ENCODE measurements around the gene PLEKHG4B. TPM values are rescaled to one million over a fixed set of nuclear protein-coding genes. Genes with fewer than 3 reads are reported as not detected.
A peak's percentile ranks its signal among the peaks of the same experiment; 100 is the strongest.

The PLEKHG4B gene
- total and polyA plus RNA-seq, 4 donors = 4.2 to 18.2 (median 13.7) TPM

DNA sequence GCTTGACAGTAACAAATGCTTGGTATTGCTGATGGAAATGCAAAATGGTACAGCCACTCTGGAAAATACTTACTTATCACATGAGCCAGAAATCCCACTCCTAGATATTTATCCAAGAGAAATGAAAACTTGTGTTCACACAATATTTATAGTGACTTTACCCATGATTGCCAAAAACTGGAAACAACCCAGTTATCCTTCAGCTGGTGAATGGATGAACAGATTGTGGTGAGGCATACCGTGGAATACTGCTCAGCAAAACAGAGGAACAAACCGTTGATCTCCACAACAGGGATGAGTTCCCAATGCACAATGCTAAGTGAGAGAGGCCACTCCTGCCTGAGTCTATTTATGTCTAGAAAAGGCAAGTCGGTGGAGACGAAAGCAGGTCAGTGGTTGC lies 58.8 kb downstream of the PLEKHG4B start:
- no peak overlapping the region for H3K27ac ChIP-seq (ENCODE audit: low read depth, low read length)
- H3K9me3 ChIP-seq (ENCODE audit: control insufficient read depth, insufficient read depth, low read length) = peaks cover 8% of the 10 kb centered on the region
- H3K4me3 ChIP-seq (ENCODE audit: low read depth, low read length) = no peak overlapping the region
- H3K4me1 ChIP-seq (ENCODE audit: control insufficient read depth, insufficient read depth, low read length) = peaks cover 2% of the 10 kb centered on the region
- peaks cover 34% of the 10 kb centered on the region for H3K36me3 ChIP-seq (ENCODE audit: control insufficient read depth, insufficient read depth, low read length)
- H3K27me3 ChIP-seq (ENCODE audit: control insufficient read depth, insufficient read depth, low read length) = no peaks in the 10 kb centered on the region
- 67% methylated on average over 4 of the region's 4 CpGs for WGBS (ENCODE audit: insufficient coverage)
- peak in 1 of 6 donors; percentile 54 for DNase-seq (ENCODE audit: low read depth in 4 of 6, low spot score in 6 of 6)

DNA sequence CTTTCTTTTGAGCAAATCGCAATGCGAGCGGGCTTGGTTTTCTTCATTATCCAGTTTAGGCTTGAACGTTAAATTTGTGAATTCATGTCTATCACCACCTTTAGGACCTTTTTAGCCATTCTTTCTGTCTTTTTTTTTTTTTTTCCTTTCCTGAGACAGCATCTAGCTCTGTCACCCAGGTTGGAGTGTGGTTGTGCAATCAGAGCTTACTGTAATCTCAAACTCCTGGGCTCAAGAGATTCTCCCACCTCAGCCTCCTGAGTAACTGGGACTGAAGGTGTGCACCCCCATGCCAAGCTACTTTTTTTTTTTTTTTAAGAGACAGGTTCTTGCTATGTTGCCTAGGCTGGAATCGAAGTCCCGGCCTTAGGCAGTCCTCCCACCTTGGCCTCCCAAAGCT lies 60.1 kb downstream of the PLEKHG4B start:
- Histone ChIP-seq H3K27me3 (ENCODE audit: control insufficient read depth, insufficient read depth, low read length) (no peaks in the 10 kb centered on the region), H3K9me3 (ENCODE audit: control insufficient read depth, insufficient read depth, low read length) (peaks cover 8% of the 10 kb centered on the region), H3K4me1 (ENCODE audit: control insufficient read depth, insufficient read depth, low read length) (peaks cover 2% of the 10 kb centered on the region), H3K36me3 (ENCODE audit: control insufficient read depth, insufficient read depth, low read length) (peaks cover 34% of the 10 kb centered on the region), H3K27ac (ENCODE audit: low read depth, low read length) (no peak overlapping the region), H3K4me3 (ENCODE audit: low read depth, low read length) (no peak overlapping the region)
- 100% methylated on average over 6 of the region's 6 CpGs for WGBS (ENCODE audit: insufficient coverage)
- no peak for DNase-seq (ENCODE audit: low read depth in 4 of 6, low spot score in 6 of 6)

DNA sequence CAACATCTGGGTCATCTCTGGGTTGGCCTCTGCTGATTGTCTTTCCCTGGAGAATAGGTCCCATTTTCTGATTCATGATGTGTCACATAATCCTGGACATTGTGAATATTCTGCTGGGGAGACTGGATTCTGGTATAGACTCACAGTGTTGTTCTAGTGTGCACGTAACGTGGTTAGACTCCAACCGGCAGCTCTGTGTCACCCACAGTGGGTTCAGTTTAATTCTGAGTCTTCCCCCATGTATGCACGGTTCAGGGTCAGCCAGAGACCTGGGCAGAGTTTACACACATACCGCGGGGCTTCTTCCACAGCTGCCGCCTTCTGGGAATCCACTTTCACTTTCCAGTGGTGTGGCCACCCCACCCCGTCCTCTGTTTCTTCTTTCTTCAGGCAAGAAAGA lies 61.3 kb downstream of the PLEKHG4B start:
- H3K9me3 ChIP-seq (ENCODE audit: control insufficient read depth, insufficient read depth, low read length) = no peaks in the 10 kb centered on the region
- H3K4me1 ChIP-seq (ENCODE audit: control insufficient read depth, insufficient read depth, low read length) = peaks cover 2% of the 10 kb centered on the region
- H3K36me3 ChIP-seq (ENCODE audit: control insufficient read depth, insufficient read depth, low read length) = peaks cover 44% of the 10 kb centered on the region
- H3K27me3 ChIP-seq (ENCODE audit: control insufficient read depth, insufficient read depth, low read length) = no peaks in the 10 kb centered on the region
- DNase-seq (ENCODE audit: low read depth in 4 of 6, low spot score in 6 of 6) = no peak
- WGBS (ENCODE audit: insufficient coverage) = 94% methylated on average over 7 of the region's 8 CpGs
- no peak overlapping the region for H3K27ac ChIP-seq (ENCODE audit: low read depth, low read length)
- no peak overlapping the region for H3K4me3 ChIP-seq (ENCODE audit: low read depth, low read length)

DNA sequence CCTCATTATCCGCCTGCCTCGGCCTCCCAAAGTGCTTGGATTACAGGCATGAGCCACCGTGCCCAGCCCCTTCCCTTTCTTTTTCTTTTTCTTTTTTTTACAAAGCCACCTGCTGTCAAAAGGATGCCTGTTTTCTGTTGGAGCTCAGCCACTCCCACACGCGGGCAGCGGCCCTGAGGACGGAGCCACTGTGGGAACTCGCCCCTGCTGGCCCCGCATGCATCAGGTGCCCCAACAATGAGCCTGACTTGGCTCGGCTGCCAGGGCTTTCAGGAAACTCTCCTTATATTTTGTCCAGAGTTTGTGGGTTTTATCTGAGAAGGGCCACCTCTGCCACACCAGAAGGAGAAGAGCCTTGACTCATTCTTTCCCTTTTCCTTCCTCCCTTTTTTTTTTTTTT lies 62.3 kb downstream of the PLEKHG4B start:
- WGBS (ENCODE audit: insufficient coverage) = 64% methylated on average over 8 of the region's 10 CpGs
- Histone ChIP-seq H3K27me3 (ENCODE audit: control insufficient read depth, insufficient read depth, low read length) (no peaks in the 10 kb centered on the region), H3K9me3 (ENCODE audit: control insufficient read depth, insufficient read depth, low read length) (no peaks in the 10 kb centered on the region), H3K4me1 (ENCODE audit: control insufficient read depth, insufficient read depth, low read length) (peaks cover 2% of the 10 kb centered on the region), H3K4me3 (ENCODE audit: low read depth, low read length) (no peak overlapping the region), H3K27ac (ENCODE audit: low read depth, low read length) (no peak overlapping the region), H3K36me3 (ENCODE audit: control insufficient read depth, insufficient read depth, low read length) (peaks cover 52% of the 10 kb centered on the region)
- DNase-seq (ENCODE audit: low read depth in 4 of 6, low spot score in 6 of 6) = no peak

DNA sequence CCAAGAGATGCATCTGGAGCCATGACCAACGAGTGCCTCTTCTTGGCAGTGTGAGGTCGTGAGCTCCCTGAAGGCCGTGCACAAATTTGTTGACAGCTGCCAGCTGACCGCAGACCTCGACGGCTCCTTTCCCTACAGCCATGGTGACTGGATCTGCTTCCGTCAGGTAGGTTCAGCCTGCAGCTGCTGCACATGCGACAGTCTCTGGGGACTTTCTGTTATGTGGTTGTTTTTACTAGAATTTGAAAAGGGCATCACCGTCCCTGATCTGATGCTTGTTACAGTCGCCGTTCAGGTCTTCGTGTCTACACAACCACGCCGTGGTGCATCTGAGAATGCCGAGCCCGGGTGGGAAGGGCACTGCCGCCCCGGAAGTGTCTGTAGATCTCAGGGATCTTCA lies 62.9 kb downstream of the PLEKHG4B start:
- no peaks in the 10 kb centered on the region for H3K9me3 ChIP-seq (ENCODE audit: control insufficient read depth, insufficient read depth, low read length)
- 89% methylated on average over 18 of the region's 18 CpGs for whole genome bisulfite sequencing (ENCODE audit: insufficient coverage)
- H3K27ac ChIP-seq (ENCODE audit: low read depth, low read length) = no peak overlapping the region
- no peak for DNase-seq (ENCODE audit: low read depth in 4 of 6, low spot score in 6 of 6)
- H3K4me3 ChIP-seq (ENCODE audit: low read depth, low read length) = no peak overlapping the region
- H3K27me3 ChIP-seq (ENCODE audit: control insufficient read depth, insufficient read depth, low read length) = no peaks in the 10 kb centered on the region
- H3K4me1 ChIP-seq (ENCODE audit: control insufficient read depth, insufficient read depth, low read length) = peaks cover 3% of the 10 kb centered on the region
- H3K36me3 ChIP-seq (ENCODE audit: control insufficient read depth, insufficient read depth, low read length) = peaks cover 55% of the 10 kb centered on the region

DNA sequence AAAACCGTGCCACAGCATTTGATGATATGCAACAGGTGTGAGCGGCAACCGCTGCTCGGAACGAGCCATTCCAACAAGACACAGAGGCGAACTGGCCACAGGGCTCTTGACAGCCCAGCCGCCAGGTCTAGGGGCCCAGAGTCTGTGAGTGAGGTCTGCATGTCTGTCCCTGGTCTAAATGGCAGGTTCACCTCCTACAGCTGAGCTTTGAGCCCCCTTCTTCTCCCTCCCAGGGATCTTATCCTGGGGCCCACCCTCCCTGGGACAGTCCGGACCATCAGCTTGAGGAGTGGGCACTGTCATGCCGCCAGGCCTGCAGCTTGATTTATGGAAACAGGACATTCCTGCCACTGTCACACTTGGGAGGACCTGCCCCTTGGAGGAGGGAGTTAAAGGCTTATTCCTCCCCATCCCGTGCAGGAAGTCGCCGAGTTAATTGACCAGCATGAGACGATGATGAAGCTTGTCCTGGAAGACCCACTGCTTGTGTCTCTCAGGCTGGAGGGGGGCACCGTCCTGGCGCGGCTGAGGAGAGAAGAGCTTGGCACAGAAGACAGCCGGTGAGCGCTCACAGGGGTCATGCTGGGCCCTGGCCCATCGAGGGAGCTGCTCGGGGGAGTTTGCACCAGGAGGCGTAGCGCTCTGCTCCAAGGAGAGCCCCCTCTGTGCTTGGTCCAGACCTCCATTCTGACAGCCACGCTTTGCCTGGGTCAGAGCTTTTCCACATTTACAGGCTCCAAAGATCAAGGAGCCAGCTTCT lies 63.9 kb downstream of the PLEKHG4B start:
- Histone ChIP-seq H3K9me3 (ENCODE audit: control insufficient read depth, insufficient read depth, low read length) (no peaks in the 10 kb centered on the region), H3K4me3 (ENCODE audit: low read depth, low read length) (no peak overlapping the region), H3K36me3 (ENCODE audit: control insufficient read depth, insufficient read depth, low read length) (peaks cover 64% of the 10 kb centered on the region), H3K27ac (ENCODE audit: low read depth, low read length) (no peak overlapping the region), H3K27me3 (ENCODE audit: control insufficient read depth, insufficient read depth, low read length) (no peaks in the 10 kb centered on the region), H3K4me1 (ENCODE audit: control insufficient read depth, insufficient read depth, low read length) (peaks cover 5% of the 10 kb centered on the region)
- no peak for DNase-seq (ENCODE audit: low read depth in 4 of 6, low spot score in 6 of 6)
- 80% methylated on average over 22 of the region's 23 CpGs for WGBS (ENCODE audit: insufficient coverage)

DNA sequence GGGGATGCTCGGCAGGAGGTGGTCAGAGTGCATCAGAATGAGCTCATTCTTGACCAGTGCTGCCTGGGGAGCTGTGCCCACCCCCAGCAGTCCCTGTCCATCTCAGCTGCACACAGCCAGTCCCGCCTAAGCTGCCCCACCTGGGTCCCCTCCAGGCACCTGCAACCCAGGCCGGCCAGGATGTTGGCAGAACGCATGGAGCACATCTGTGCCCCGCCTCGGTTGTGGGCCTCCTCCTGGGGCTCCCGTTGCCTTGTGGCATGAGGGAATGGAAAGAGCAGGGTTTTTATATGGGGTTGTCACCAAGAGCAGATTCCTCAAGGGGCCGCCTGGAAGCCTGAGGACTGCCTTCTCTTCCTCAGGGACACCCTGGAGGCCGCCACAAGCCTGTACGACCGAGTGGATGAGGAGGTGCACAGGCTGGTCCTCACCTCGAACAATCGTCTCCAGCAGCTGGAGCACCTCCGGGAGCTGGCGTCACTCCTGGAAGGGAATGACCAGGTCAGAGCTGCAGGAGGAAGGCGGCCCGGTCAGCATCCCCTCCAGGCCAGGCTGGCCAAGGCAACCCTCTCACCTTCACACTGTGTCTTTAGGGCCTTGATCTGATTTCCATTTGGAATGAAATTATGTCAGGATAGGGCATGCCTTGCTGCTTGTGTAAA lies 64.6 kb downstream of the PLEKHG4B start:
- Histone ChIP-seq H3K27me3 (ENCODE audit: control insufficient read depth, insufficient read depth, low read length) (no peaks in the 10 kb centered on the region), H3K9me3 (ENCODE audit: control insufficient read depth, insufficient read depth, low read length) (no peaks in the 10 kb centered on the region), H3K4me3 (ENCODE audit: low read depth, low read length) (no peak overlapping the region), H3K4me1 (ENCODE audit: control insufficient read depth, insufficient read depth, low read length) (peaks cover 5% of the 10 kb centered on the region), H3K27ac (ENCODE audit: low read depth, low read length) (no peak overlapping the region), H3K36me3 (ENCODE audit: control insufficient read depth, insufficient read depth, low read length) (peaks cover 70% of the 10 kb centered on the region)
- DNase-seq (ENCODE audit: low read depth in 4 of 6, low spot score in 6 of 6) = no peak
- 86% methylated on average over 15 of the region's 17 CpGs for WGBS (ENCODE audit: insufficient coverage)

DNA sequence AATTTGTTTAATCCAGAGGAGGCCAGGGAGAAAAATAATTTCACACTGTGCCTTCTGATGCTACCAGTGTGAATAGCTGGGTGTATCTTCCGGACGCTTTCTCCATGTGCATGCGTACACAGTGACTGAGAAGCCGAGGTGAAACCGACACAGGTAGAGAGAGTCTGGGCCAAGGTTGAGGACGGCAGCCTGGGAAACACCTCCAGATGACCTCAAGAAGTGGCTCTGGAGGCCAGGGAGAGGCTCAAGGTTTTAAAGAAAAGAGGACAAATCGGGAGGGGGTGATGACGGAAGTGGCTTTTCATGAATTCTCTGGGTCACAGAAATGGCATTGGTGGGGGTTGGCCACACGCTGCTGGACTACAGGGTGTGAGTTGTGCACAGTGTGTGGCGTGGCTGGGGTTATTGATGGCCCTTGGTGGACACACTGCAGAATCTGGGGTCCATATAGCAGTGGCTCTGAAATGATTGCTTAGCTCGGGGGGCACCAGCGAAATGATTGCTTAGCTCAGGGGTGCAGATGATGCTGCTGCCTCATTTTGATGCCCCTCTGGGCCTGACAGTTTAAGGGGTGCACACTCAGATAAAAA lies 65.3 kb downstream of the PLEKHG4B start:
- Histone ChIP-seq H3K27me3 (ENCODE audit: control insufficient read depth, insufficient read depth, low read length) (no peaks in the 10 kb centered on the region), H3K36me3 (ENCODE audit: control insufficient read depth, insufficient read depth, low read length) (peaks cover 77% of the 10 kb centered on the region), H3K9me3 (ENCODE audit: control insufficient read depth, insufficient read depth, low read length) (no peaks in the 10 kb centered on the region), H3K27ac (ENCODE audit: low read depth, low read length) (no peak overlapping the region), H3K4me1 (ENCODE audit: control insufficient read depth, insufficient read depth, low read length) (peaks cover 5% of the 10 kb centered on the region), H3K4me3 (ENCODE audit: low read depth, low read length) (no peak overlapping the region)
- no peak for DNase-seq (ENCODE audit: low read depth in 4 of 6, low spot score in 6 of 6)
- 95% methylated on average over 12 of the region's 12 CpGs for WGBS (ENCODE audit: insufficient coverage)

DNA sequence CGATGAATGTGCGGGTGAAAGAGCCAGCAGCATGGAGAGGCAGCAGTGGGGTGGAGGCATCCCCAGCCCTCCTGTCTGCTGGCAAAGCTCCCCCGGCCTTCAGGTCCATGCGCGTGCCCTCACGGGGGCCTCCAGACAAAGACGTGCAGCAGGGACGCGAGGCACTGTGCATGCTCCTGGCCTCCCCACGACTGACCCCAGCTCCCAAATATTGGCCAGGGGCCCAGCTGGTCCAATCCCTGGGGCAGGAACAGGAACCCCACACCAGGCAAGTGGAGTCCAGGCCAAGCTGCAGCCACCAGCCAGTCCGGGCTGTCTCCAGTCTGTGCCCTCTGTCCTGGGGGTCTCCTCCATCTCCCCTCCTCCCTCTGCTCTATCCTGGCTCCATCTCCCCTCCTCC lies 65.8 kb downstream of the PLEKHG4B start:
- no peak overlapping the region for H3K4me3 ChIP-seq (ENCODE audit: low read depth, low read length)
- peaks cover 5% of the 10 kb centered on the region for H3K4me1 ChIP-seq (ENCODE audit: control insufficient read depth, insufficient read depth, low read length)
- H3K36me3 ChIP-seq (ENCODE audit: control insufficient read depth, insufficient read depth, low read length) = peaks cover 83% of the 10 kb centered on the region
- DNase-seq (ENCODE audit: low read depth in 4 of 6, low spot score in 6 of 6) = no peak
- 85% methylated on average over 11 of the region's 11 CpGs for WGBS (ENCODE audit: insufficient coverage)
- H3K9me3 ChIP-seq (ENCODE audit: control insufficient read depth, insufficient read depth, low read length) = no peaks in the 10 kb centered on the region
- H3K27ac ChIP-seq (ENCODE audit: low read depth, low read length) = no peak overlapping the region
- H3K27me3 ChIP-seq (ENCODE audit: control insufficient read depth, insufficient read depth, low read length) = no peaks in the 10 kb centered on the region
